ENCODE results near the gene KRTAP4-12.
"Not testable (repeated sequence)": the region's sequence is repeated elsewhere in the genome, so short reads cannot be mapped to it uniquely, and the experiment has no call there.

KRTAP4-12 gene

DNA sequence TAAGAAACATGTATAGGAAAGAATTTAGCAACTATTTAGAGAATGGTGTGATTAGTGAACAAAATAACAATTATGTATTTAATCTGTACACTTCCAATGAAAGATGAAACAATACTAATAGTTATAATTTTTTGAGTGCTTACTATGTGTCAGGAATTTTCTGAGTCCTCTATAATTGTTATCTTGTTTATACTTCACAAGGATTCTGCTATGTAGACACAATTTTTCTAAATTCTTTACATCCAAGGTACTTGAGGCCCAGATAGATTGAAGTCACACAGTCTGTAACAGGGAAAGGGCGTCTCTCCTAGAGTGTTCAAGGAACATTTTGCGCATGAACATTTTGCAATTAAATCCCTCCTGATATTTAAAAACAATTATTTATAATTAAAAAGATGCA is 1.1 kb upstream of the KRTAP4-12 start:
- DNase-seq = no peak

GRCh38 chr17:41123292-41123990 is 541 bp downstream of the KRTAP4-12 start:
- DNase-seq = not testable (repeated sequence)

- no peak for DNase-seq
These were observed 2.2 kb downstream of the KRTAP4-12 start for GRCh38 chr17:41121742-41122141.

DNA sequence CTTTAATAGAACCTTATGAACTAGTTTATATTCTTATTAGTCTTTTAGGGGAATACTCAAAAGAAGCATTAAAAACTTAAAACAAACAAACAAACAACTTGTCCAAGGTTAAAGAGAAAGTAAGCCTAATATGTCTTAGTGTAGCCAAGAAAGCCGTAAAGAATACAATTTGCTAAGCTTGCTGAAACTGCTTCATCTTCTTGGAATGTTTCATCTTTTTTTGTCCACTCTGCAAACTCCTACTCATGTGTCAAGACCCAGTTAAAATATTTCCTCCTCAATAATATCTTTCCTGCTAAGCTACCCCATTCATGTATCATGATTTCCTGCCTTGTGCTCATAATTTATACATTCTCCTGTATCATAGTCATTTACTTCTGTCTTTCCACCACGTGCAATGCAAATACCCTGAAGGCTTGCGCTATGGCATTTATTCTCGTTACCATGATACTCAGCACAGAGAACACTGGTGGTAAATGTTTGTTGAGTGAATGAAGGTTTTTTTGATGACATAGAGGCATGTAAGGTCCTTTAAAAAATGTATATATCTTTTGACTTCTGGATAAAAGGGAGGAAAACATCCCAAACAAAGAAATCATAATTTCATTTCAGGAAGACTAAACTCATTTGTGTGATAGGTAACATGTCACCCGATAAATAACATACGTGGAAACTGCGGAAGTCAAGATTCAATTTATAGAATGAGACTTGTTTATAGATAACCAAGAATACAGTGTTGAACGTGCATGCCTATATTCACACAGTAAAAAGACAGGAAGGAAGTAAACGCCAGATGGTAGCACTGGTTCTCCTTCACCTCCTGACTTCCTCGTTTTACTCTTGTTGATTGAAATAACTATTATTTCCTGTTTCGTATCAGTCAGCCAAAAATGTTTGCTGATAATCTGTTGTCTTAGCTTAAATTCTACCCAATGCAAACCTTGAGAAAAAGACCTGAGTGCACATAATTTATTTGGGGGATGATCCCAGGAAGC is 4.0 kb downstream of the KRTAP4-12 start:
- DNase-seq = not testable (repeated sequence)

DNA sequence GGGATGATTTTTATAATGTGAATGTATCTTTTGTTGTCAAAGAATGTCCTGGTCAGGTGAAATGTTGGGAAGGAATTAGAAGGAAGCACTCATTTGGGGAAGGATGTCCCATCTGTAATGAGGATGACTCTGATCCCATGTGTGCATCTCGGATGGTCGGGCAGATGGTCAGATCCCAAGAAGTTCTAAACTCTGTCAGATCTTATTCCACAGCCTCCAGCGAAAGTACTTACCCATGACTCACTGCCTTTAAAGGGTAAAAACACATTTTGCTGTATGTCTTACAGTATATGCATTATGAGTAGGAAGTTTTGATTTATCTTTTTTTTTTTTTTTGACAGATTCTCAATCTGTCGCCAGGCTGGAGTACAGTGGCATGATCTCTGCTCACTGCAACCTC is 5.3 kb downstream of the KRTAP4-12 start:
- DNase-seq = no peak

DNA sequence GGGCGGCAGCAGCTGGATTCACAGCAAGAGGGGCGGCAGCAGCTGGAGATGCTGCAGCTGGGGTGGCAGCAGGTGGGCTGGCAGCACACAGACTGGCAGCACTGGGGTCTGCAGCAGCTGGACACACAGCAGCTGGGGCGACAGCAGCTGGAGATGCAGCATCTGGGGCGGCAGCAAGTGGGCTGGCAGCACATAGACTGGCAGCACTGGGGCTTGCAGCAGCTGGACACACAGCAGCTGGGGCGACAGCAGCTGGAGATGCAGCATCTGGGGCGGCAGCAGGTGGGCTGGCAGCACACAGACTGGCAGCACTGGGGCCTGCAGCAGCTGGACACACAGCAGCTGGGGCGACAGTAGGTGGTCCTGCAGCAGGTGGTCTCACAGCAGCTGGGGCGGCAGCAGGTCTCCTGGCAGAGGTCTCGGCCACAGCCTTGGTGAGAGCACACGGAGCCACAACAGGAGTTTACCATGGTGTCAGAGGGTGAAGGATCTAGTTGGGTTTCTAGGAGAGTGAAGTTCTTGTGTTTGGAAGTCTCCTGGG is 6.1 kb downstream of the KRTAP4-12 start, which contains the start of gene KRTAP4-11:
Gene KRTAP4-11, minus strand, starts transcription at position 528 of the 541 bp plus-strand sequence. Its CDS starts 58 bp downstream, at position 470.
- DNase-seq = not testable (repeated sequence)

DNA sequence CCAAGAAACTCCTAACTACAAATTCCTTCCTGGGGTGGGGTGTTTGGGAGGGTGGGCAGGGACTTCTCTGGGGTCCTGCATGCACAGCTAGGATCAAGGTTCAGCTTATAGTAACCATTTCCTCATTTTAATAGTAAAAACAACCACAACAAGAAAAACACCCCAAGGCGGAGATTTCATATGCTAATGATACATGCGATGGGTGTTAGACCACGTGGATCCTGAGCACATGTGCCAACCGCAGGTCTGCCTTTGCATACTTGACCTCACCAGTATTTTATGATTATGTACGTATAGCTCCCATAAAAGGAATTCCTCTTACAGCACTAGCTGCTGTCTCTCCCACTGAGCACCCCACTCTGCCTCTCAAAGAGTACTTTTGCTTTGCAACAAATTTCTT is 7.7 kb downstream of the KRTAP4-12 start:
- no peak for DNase-seq

- no peak for DNase-seq
These were observed 12.7 kb downstream of the KRTAP4-12 start for GRCh38 chr17:41111151-41111885.

GRCh38 chr17:41108728-41109386 is 15.1 kb downstream of the KRTAP4-12 start:
- not testable (repeated sequence) for DNase-seq

GRCh38 chr17:41107941-41108450 is 16.0 kb downstream of the KRTAP4-12 start:
- no peak for DNase-seq

DNA sequence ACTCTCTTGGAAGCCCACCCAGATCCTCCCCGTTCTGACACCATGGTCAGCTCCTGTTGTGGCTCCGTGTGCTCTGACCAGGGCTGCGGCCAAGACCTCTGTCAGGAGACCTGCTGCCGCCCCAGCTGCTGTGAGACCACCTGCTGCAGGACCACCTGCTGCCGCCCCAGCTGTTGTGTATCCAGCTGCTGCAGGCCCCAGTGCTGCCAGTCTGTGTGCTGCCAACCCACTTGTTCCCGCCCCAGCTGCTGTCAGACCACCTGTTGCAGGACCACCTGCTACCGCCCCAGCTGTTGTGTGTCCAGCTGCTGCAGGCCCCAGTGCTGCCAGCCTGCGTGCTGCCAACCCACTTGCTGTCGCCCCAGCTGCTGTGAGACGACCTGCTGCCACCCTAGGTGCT is 18.6 kb downstream of the KRTAP4-12 start, which contains the start of gene KRTAP4-9:
Gene KRTAP4-9, plus strand, starts transcription at position 43 of the 400 bp plus-strand sequence. Its CDS starts 0 bp downstream, at position 43.
- not testable (repeated sequence) for DNase-seq

DNA sequence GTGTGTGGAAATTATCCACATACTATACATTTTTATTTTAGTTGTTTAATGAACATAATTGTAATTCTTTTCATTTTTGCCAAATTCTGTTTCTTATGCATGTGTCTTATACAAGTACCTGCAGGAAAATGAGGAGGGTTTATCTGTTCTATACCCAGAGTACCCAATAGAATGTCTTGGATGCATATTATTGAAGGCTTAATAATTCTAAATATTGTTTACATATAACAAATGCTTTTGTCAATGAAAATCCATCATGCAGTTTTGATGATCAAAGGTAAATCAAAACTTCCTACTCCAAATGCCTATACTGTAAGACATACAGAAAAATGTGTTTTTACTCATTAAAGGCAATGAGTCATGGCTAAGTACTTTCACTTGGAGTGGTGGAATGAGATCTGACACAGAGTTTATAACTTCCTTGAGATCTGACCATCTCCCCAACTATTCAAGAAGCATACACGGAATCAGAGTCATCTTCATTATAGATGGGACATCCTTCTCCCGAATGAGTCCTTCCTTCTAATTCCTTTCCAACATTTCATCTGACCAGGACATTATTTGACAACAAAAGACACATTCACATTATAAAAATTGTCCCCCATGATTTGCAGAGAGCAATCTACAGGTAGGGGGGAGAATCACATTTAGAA is 19.5 kb downstream of the KRTAP4-12 start:
- not testable (repeated sequence) for DNase-seq

DNA sequence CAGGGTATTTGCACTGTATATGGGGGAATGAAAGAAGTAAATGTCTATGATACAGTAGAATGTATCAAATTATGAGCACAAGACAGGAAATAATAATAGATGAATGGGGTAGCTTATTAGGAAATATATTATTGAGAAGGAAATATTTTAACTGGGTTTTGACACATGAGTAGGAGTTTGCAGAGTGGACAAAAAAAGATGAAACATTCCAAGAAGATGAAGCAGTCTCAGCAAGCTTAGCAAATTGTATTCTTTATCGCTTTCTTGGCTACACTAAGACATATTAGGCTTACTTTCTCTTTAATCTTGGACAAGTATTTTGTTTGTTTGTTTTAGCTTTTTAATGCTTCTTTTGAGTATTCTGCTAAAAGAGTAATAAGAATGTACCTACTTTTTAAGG is 20.1 kb downstream of the KRTAP4-12 start:
- no peak for DNase-seq

DNA sequence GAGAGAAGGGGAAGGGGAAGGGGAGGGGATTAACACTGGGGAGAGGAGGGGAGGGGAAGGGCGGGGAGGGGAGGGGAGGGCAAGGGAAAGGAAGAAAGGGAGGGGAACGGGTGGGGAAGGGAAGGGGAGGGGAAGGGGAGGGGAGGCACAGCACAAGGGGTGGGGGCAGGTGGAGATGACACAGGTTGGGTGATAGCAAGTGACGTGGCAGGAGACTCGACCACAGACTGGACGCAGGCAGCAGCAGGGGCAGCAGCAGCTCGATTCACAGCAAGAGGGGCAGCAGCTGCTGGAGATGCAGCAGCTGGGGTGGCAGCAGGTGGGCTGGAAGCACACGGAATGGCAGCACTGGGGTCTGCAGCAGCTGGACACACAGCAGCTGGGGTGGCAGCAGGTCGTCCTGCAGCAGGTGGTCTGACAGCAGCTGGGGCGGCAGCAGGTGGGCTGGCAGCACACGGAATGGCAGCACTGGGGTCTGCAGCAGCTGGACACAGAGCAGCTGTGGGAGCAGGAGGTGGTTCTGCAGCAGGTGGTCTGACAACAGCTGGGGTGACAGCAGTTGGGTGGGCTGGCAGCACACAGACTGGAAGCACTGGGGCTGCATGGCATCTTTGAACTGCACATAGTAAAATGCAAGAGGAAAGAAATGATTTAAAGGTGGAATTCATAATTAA is 22.3 kb downstream of the KRTAP4-12 start, which contains the start of gene KRTAP4-16:
Gene KRTAP4-16, minus strand, starts transcription at position 624 of the 674 bp plus-strand sequence. Its CDS starts 0 bp downstream, at position 624.
- no peak for DNase-seq

DNA sequence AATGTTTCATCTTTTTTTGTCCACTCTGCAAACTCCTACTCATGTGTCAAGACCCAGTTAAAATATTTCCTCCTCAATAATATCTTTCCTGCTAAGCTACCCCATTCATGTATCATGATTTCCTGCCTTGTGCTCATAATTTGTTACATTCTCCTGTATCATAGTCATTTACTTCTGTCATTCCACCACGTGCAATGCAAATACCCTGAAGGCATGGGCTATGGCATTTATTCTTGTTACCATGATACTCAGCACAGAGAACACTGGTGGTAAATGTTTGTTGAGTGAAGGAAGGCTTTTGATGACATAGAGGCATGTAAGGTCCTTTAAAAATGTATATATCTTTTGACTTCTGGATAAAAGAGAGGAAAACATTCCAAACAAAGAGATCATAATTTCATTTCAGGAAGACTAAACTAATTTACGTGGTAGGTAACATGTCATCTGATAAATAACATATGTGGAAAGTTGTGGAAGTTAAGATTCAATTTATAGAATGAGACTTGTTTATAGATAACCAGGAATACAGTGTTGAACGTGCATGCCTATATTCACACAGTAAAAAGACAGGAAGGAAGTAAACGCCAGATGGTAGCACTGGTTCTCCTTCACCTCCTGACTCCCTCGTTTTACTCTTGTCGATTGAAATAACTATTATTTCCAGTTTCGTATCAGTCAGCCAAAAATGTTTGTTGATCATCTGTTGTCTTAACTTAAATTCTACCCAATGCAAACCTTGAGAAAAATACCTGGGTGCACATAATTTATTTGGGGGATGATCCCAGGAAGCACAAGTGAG is 24.1 kb downstream of the KRTAP4-12 start:
- DNase-seq = not testable (repeated sequence)

GRCh38 chr17:41098481-41098880 is 25.5 kb downstream of the KRTAP4-12 start:
- DNase-seq = no peak

- no peak for DNase-seq
These were observed 25.9 kb downstream of the KRTAP4-12 start, which contains the start of gene KRTAP4-8 for GRCh38 chr17:41098042-41098441. Gene KRTAP4-8, minus strand, starts transcription at chr17:41098142. Its CDS starts 58 bp downstream, at chr17:41098084.

DNA sequence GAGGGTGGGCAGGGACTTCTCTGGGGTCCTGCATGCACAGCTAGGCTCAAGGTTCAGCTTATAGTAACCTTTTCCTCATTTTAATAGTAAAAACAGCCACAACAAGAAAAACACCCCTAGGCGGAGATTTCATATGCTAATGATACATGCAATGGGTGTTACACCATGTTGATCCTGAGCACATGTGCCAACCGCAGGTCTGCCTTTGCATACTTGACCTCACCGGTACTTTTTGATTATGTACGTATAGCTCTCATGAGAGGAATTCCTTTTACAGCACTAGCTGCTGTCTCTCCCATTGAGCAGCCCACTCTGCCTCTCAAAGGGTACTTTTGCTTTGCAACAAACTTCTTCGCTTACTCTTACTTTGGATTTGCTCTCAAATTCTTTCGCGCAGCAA is 27.9 kb downstream of the KRTAP4-12 start:
- DNase-seq = no peak

DNA sequence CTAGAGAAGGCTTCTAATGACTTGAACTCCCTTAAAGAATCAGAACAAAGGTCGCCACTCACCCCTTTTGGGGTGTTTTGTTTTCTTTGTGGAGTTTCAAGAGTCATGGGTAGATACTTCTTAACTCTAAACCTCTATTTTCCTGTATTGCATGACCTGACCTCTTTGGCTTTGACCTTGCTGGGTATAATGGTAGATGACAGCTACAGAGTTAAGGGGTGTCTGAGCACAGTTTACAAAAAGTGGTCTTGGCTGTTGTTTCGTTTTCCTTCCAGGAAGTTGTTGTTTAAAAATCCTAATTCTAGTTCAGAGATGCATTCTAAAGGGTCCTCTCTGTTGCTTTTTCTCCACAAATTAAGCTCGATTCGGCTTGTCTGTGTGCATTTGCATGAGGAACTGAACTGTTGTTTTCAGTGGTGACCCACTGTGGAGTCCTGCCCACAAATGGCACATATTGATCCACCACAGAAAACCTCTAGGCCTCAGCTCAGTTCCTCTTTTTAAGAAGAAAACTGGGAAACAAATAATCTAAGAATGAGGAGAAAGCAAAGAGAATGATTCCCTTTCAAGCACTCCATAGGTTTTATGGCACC is 35.1 kb downstream of the KRTAP4-12 start:
- not testable (repeated sequence) for DNase-seq
